SW 1271 (cell line): ENCODE results near the gene LAMTOR4.
"Not testable (repeated sequence)": the region's sequence is repeated elsewhere in the genome, so short reads cannot be mapped to it uniquely, and the experiment has no call there.

ENCODE experiments used
- DNase-seq, 2 experiments: peaks; one replicate each; lab custom pipeline; 2025; lab: John Stamatoyannopoulos, UW

Gene LAMTOR4

DNA sequence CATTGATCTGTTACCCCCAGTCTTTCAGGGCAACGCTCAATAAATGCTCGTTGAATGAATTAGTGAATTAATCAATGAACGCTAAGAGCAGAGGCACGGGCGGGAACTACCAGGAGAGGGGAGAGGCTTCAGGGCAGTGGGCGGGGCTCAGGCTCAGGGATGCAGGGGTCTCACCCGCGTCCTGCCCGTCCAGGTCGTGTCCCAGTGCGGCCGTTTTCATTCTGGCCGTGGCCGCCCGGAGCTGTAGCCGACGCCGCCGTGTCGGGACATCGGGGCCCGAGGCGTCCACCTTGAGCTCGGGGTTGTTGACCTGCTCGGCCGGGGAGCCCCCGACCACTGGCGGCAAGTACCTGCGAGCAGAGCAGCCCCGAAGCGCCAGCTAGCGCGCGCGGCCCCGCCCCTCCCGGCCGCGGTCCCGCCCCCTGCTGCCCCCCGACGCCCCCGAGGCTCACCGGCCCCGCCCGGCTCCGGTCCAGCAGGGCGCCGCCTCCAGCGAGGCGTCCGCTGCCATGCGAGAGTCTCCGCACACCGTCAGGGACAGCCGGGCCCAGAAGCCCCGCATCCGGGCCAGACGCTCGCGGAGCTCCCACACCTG, 22.5 kb downstream of the LAMTOR4 start:
- DNase-seq = no peak

DNA sequence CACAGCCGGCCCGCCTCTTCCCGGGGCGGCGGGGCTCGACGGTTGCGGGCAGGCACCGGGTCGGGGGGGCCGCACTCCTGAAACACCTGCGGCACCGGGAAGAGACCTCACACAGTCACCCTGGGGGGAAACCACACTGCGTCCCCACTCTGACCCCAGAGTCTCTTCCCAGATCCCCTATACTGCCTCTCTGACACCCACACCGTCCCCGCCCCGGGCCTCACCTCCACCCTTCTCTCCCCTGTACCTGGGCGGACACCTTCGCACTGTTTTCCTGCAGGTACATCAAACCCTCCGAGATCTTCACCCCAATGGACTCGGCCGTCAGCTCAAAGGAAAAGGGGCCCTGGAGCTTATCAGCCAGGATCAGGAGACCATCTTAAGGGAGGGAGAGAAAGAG, 23.1 kb downstream of the LAMTOR4 start:
- no peak for DNase-seq

DNA sequence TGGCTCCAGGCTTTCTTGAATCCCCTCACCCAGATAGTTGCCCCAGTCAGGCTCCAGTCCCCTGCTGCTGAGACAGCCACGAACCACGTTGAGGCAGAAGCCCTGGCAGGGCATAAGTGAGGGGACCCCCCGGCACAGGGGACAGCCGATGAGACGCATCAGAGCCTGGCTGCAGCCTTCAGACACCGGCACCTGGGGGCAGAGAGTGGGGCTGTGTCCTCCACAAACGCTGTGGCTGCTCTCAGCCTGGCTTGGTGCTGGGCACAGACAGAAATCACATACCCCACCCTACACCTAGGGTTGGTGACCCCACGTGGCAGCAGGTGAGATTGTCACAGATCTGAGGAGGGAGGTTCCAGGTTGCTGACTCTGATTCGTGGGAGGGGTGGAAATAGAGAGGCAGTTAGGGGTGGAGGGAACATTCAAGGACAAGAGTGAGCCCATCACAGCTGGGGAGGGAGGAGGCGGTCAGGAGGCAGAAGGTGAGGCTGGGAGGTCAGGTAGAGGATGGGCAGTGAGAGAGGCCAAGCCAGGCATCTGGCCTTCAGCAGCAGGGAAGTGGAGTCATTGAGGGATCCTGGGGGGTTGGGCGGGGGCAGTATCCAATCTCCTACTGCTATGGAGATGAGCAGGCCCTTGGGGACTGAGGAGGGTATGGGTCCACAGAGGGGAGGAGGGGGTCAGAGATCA, 25.2 kb downstream of the LAMTOR4 start:
- no peak for DNase-seq

DNA sequence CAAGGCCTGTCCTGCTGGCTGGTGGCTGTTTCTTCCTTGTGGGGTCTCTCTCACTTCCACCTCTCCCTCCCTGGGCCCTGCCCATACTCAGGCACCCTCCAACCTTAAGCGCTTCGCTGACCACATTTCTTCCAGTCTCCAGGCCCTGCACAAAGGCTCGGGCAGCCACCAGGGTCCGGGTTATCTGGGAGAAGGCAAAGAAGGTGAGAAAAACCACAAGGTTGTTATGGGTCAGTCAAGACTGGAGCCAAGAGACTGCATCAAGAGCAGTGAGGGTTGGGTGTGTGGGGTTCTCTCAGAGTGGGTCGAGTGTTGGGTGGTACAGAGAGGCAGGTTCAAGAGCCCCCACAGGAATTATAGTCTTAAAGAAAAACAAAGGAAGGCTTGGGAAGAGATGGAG, 25.9 kb downstream of the LAMTOR4 start:
- DNase-seq = no peak

DNA sequence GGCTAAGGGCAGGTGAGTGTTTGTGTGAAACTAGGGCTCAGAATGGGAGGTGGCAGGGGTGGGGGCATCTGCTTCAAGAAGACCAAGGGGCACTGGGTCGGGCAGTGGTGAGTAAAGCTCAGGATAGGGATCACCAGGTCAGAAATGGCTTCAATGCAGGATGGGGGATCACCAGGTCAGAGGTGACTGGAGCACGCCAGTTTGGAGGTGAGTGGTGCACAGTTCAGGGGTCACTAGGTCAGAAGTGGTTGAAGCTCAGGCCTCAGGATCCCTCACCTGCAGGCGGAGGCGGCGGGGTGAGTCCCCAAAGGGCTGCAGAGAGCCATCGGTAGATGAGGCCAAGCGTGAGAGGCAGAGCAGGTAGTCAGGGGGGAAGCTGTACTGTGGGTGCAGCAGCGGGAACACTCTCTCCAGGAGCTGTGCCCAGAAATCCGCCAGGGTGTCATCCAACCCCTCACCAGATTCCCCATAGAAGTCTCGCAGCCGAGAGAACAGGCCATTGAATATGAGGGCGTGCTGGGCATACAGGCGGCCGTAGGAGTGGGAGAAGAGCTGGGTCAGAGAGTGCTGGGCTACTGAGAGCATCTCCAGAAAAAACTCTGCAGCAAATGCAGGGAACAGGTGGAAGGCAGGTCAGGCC, 26.7 kb downstream of the LAMTOR4 start:
- no peak for DNase-seq

DNA sequence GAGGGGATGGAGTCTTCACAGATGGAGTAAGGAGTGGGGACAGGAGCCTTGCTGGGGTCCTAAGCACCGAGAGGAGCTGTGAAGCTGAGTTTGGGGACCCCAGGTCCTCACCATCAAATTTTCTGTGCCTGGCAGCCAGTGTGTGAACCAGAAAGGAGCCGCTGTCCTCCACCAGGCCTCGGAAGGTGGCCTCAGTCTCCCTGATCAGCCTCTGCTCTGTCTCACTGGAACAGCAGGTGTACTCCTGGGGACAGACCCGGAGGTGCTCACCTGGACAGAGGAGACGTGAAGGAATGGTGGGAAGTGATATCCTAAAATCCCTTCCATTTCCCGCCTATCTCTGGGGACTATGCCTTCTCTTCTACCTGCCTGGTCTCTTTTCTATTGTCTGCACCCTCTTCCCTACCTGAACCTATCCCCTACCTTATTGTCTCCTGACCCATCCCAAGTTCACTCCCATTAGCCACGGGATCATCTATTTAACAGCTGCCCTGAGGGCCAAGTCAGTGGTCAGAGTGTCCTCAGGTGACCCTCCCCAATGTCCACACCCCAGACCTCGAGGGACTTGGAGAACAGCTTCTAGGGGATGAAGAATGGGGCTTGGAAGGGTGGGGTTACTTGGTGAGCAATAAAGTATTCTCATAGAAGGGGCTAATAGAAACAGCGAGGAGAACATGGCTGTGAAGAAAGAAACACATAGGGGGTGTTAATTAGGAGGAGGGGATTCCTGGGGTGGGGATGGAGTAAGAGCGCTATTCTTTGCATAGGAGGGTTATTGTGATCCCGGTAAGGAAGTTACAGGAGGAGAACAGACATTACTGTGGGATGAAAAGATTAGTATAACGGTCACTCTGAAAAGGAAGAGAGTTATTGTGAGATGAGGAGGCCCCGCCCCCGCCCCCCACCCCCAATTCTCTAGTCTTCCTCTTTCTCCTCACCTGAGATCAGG, 27.7 kb downstream of the LAMTOR4 start:
- no peak for DNase-seq

DNA sequence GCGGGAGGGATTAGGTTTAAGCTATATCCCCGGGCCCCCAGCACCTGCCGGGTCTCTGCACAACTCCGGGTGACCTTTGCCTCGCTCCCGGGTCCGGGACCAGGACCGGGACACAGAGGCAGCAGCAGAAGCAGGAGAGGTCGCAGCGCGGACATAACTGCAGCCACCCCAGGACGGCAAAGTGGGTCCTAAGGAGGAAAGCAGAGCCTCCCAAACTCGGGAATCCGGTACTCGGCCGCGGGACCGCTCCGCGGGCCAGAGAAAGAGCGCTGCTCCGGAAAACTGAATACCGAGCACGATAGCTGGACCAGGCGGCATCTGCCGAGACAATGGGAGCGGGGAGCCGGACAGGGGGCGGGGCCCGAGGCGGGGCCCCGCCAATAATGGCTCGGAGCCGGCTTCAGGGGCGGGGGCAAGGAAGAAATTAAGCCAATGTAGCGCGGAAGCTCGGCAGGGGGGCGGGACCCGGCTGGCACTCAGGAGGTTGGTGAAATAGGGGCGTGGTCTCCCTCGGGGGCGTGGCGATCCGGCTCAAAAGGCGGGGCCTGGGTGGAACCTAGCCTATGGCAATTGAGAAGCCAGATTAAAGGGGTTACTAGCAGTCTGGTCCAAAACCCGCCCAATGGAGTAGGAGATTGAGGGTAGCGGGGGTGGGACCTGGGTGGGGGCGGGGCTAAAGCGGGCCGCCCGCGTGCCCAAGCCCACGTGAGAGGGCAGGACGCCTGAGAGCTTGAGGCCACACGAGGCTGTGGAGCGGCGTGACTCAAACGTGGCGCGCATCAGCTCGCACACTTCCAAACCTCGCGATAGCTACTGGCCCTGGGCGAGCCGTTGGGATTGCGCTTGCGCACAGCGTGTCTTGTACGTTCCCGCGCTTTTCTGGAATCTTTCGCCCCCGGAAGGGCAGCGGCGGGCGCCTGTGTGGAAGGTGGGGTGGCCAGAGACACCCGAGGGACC, 28.6 kb downstream of the LAMTOR4 start, which contains the start of the genes GPC2 and STAG3:
Gene GPC2 (minus strand): TSS at position 337 of the 957 bp plus-strand sequence. CDS start 182 bp downstream, at position 155.
Gene STAG3 (plus strand): TSS at position 874 of the 957 bp plus-strand sequence. CDS start 2,639 bp downstream, outside the sequence.
- peak; percentile 97 to 98 for DNase-seq

DNA sequence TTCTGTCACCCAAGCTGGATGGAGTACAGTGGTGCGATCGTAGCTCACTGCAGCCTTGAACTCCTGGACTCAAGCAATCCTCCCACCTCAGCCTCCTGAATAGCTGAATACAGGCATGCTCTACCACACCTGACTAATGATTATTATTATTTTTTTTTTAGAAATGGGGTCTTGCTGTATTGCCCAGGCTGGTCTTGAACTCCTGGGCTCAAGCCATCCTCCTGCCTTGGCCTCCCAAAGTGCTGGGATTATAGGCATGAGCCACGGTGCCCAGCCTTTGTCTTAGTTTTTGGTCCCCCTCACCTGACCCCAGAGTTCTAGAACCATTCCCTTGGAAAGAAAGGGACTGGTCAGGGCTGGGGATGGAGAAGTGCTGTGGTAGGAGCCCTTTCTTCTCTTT, 31.4 kb downstream of the LAMTOR4 start:
- DNase-seq = not testable (repeated sequence)

DNA sequence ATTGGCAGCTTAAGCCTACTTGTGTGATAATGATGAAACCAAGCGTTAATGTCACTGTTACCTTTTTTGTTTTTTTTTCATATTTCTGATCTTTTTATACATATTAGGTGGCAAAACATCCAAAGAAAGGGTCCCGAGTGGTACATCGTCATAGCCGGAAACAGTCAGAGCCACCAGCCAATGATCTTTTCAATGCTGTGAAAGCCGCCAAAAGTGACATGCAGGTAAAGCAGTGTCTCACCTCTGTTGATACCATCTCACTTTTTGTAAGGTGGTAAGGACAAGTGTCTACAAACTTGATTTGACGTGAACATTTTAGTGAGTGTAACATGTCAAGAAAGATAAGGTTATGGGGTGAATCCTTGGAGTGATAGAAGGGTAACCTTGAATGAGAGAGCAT, 33.9 kb downstream of the LAMTOR4 start:
- not testable (repeated sequence) for DNase-seq

DNA sequence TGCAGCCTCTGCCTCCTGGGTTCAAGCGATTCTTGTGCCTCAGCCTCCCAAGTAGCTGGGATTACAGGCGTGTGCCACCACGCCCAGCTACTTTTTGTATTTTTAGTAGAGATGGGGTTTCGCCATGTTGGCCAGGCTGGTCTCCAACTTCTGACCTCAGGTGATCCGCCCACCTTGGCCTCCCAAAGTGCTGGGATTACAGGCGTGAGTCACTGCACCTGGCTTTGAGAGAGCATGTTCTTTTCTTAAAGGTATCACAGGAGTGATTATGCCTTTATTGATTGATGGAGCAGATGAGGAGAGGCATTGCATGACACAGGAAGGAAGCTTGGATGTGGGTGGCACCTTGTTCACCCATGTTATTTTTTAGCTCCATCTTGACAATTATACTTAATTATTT, 34.4 kb downstream of the LAMTOR4 start:
- not testable (repeated sequence) for DNase-seq

DNA sequence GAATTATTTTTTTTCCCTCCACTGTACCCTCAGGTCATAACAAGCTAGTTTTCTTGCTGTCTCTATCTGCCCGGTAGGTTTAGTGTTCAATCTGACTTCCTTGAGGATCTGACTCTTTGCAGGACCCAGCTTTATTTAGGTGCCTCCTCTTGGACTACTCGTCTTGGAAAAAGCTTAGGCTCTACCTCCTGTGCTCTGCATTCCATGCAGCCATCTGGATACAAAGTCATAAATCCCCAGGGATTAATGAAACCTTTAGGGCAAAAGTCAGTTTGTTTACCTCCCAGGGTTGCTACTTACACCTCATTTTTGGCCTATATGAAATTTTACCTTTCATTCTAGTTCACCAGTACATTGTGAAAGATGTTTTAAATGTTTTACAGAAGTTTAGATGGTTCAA, 37.0 kb downstream of the LAMTOR4 start:
- no peak for DNase-seq

DNA sequence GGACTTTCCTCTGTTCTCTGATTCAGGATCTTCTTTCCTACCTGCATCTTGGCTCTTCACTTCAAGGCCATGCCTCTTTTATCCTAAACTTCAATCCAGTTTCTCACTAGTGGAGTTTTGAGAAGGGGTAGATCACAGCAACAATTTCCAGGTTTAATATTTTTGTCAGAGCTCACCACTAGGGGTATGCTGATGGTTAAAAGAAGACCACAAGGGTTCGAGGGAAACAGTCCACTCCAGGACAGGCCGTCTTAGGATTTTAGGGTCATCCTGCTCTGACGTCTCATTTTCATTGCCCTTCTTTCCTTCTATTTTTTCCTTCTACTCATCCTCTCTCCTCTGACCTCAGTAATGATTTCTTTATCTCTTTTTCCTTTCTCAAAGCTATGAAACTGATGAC, 40.3 kb downstream of the LAMTOR4 start:
- no peak for DNase-seq

DNA sequence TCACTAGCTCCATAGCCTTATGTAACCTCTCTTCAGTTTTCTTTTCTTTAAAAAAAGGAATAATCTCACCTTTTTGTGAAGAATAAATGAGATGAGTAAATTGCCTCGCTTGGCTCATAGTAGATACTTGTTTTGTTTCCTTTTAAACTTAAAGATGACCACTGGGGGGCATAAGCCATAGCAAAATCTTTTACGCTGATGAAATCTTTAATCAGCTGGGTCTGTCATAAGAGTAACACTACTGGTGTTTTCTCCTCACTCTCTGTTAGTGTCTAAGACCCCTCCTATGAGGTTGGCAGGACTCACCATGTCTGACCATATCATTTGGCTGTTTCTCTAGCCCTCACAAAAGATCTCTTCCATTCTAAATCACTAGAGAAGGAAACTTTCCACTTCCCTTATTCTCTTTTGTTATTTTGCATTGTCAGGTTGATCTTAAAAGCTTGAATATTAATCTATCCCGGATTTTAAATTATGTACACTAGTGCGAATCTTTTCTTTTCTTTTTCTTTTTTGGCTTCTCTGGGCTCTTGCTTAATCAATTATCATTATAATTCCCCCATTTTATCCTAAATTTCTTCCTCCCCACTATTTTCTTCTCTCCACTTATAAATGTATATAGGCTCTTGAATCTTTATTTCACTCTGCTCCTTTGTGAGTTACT, 41.5 kb downstream of the LAMTOR4 start:
- no peak for DNase-seq

DNA sequence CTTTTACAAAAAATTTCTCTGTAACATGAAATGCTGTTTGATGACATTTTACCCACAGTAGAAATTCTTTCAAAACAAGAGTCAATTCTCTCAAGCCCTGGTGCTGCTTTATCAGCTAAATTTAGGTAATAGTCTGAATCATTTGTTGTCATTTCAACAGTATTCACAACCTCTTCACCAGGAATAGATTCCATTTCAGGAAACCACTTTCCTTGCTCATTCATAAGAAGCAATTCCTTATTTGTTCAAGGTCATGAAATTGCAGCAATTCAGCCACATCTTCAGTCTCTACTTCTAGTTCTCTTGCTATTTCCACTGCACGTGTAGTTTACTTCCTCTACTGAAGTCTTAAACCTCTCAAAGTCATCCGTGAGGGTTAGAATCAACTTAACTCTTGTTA, 43.1 kb downstream of the LAMTOR4 start:
- no peak for DNase-seq

DNA sequence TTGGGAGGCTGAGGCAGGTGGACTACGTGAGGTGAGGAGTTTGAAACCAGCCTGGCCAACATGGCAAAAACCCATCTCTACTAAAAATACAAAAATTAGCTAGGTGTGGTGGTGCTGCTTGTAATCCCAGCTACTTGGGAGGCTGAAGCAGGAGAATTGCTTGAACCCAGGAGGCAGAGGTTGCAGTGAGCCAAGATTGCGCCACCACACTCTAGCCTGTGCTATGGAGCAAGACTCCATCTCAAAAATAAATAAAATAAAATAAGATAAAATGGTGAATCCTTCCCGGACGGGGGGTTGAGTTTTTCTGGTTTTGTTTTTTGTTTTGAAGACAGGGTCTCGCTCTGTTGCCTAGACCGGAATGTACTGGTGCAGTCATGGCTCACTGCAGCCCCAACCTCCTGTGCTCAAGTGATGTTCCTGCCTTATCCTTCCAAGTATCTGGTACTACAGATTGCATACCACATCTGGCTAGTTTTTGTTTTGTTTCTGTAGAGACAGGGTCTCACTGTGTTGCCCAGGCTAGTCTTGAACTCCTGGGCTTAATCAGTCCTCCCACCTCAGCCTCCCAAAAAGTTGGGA, 43.7 kb downstream of the LAMTOR4 start:
- DNase-seq = not testable (repeated sequence)

DNA sequence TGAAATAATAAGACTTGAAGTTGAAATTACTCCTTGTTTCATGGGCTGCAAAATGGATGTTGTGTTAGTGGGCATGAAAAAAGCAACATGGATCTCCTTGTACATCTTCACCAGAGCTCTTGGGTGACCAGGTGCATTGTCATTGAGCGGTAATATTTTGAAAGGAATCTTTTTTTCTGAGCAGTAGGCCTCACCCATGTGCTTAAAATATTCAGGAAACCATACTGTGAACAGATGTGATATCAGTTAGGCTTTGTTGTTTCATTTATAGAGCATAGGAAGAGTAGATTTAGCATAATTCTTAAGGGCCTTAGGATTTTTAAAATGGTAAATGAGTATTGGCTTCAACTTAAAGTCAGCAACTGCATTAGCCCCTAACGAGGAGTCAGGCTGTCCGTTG, 44.3 kb downstream of the LAMTOR4 start:
- DNase-seq = no peak

DNA sequence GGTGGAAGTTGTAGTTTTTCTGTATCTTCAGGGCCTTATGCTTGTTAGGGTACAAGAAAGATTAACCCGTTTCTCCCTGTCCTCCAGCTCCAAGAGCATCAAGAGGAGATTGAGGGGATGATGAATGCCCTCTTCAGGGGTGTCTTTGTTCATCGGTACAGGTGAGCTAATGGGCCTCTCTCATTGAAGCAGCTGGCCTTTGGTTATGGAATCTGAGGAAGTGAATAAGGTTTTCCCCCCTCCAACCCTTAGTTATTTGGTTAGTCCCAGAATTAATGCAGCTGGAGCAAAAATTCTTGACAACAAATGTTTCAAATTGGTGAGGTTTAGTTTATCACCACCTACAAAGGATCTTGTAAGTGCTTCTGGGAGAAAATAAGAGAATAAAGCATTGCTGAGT, 46.5 kb downstream of the LAMTOR4 start:
- DNase-seq = no peak

DNA sequence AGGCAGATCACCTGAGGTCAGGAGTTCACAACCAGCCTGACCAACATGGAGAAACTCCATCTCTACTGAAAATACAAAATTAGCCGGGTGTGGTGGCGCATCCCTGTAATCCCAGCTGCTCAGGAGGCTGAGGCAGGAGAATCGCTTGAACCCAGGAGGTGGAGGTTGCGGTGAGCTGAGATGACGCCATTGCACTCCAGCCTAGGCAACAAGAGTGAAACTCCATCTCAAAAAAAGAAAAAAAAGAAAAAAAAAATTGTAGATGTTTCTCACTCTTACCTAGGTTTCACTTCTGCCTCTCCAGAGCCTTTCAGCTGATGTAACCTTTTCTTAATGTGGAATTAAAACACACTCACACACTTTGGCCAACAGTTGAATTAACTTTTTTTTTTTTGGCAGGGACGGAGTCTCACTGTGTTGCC, 47.2 kb downstream of the LAMTOR4 start:
- DNase-seq = not testable (repeated sequence)

DNA sequence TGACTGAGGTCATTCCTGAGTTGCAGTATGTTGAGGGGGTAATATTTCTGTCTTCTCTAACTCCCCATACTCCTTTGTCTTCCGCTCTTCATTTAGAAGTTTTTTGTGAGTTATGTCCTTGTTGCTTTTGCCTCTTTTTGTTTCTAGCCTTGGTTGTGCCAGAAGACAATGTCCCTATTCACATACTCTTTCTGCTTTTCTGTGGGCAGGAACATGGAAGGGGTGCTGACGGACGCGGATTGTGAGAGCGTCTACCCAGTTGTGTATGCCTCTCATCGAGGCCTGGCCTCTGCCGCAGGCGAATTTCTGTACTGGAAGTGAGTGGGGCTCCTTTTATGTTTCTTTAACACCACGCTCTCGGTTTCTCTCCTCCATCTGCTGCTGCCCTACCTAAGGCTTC, 49.5 kb downstream of the LAMTOR4 start:
- DNase-seq = no peak

DNA sequence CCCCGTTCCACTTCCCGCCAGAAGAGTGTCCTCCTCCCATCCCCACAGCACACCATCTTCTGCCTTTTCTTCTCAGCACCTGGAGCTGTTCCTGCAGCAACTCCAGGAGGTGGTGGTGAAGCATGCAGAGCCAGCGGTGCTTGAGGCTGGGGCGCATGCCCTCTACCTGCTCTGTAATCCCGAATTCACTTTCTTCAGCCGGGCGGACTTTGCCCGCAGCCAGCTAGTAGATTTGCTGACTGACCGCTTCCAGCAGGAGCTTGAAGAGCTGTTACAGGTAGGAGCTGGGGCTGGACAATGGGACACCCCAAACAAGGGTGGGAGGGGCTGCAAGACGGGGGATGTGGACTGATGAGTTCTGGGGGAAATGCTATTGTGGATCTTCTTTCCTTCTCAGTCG, 52.0 kb downstream of the LAMTOR4 start:
- no peak for DNase-seq
